ENCODE data around the gene MED12L. TPM values are rescaled to one million over a fixed set of nuclear protein-coding genes. Genes with fewer than 3 reads are reported as not detected.

Gene MED12L
- total RNA-seq, 8 experiments from 2014 or later = 5.9 to 15.7 (median 10.0) TPM

DNA sequence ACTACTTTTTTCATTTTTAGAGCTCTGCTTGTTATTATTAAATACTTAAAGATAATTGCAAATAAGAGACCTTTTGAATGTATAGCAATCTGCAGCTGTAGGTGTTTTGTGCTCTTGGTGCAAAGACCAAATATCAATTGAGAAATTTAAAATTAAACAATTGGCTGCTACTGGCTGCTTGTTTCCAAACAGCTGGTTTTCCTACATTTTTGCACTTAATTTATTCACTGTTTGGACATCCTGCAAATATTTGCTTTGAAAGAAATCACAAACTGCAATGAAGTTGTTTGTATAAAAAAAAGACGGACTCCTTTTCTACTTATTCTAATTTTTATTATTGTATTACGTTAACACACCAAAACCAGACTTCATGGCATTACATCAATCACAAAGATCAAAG, 35.6 kb downstream of the MED12L start:
- Histone ChIP-seq H3K27ac (no peak overlapping the region), H3K4me3 (no peak overlapping the region), H3K4me1 (replicated peaks in 1 of 2) (no peaks in the 10 kb centered on the region)
- 45 to 100% (median 84%) methylated on average over 1 to 2 of the region's 2 CpGs; no CpG with 5 or more reads in 1 of the 10 experiments for WGBS, 10 experiments
- ATAC-seq (replicated peaks in 6 of 8) = no peak
- in situ Hi-C loops (cut with MboI; ENCODE audit: low pct_unique_long_range_greater_than_20kb in 2 of 9, low sequenced_read_pairs in 9 of 9, unreplicated experiment in 9 of 9) = loop anchor here in 1 of 9 experiments (25.0 kb wide), 1 partner anchor 209 kb away; the partner anchor contains the start of gene MINDY4B

DNA sequence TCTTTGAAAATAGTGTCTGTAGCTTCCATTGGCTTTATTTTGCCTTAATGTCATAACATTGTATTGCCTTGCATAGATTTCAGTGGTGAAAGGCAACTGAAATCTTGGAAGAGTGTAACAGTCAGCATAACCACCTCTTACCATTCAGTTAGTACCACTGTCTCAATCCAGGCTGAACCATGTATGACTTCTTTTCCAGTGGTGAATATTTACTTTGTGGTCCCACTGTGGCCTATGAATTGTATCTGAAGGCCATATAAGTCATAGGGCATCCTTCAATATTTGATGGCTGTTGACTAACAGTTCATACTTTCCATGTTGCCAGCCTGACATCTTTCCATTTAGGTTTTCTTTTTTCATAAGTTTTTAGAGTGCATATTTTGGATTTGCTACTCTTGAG, 38.4 kb downstream of the MED12L start:
- H3K4me1 ChIP-seq (replicated peaks in 1 of 2) = no peaks in the 10 kb centered on the region
- no peak for ATAC-seq (replicated peaks in 6 of 8)

DNA sequence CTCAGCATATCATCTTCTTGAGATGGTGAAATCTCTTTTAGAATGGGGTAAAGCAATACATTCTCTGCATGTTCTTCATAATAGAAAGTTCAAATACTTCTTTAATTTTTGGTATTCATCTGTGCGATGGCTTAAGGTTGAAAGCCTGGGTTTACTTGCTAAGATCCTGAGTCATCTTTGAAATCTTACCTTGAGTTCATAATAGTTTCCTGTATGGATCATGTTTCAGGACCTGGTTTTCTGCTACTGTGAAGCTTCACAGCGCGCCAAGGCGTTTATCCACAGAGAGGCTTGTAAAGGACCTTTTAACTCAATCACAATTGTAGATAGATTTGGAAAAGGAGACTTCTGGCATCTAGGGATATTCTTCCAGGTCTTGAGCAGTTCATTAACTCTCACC, 39.0 kb downstream of the MED12L start:
- H3K4me1 ChIP-seq (replicated peaks in 1 of 2) = no peaks in the 10 kb centered on the region
- 49 to 100% (median 94%) methylated on average over 3 to 4 of the region's 4 CpGs; no CpG with 5 or more reads in 1 of the 10 experiments for WGBS, 10 experiments
- H3K4me3 ChIP-seq = no peak overlapping the region
- in situ Hi-C loops (cut with MboI; ENCODE audit: low pct_unique_long_range_greater_than_20kb in 2 of 9, low sequenced_read_pairs in 9 of 9, unreplicated experiment in 9 of 9) = loop anchor here in 1 of 9 experiments (25.0 kb wide), 1 partner anchor 212 kb away; the partner anchor contains the start of gene MINDY4B
- H3K27ac ChIP-seq = no peak overlapping the region
- ATAC-seq (replicated peaks in 6 of 8) = no peak

More for the DNA sequence above, 38.4 kb downstream of the MED12L start:
- Histone ChIP-seq H3K4me3 (no peak overlapping the region), H3K27ac (no peak overlapping the region)
- in situ Hi-C loops (cut with MboI; ENCODE audit: low pct_unique_long_range_greater_than_20kb in 2 of 9, low sequenced_read_pairs in 9 of 9, unreplicated experiment in 9 of 9) = loop anchor here in 1 of 9 experiments (25.0 kb wide), 1 partner anchor 212 kb away; the partner anchor contains the start of gene MINDY4B

DNA sequence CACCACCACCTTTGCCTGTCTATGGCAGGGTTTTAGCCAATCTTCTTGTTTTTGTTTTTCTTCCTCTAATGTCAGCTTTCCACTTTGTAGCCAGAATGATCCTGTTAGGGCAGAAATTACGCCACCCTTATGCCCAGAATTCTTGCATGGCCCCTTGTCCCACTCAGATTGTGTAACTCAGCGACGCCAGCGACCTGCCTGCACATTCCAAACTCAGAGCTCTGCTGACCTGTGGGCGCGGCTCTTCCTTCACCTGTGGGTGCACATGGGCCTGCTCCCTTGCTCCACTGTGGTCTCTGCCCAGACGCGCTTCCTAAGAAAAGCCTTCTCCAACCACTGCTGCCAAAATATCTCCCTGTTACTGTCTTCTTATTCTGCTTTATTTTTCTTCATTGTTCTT, 45.0 kb downstream of the MED12L start:
- Histone ChIP-seq H3K27ac (no peak overlapping the region), H3K4me1 (replicated peaks in 1 of 2) (no peaks in the 10 kb centered on the region), H3K4me3 (no peak overlapping the region)
- ATAC-seq (replicated peaks in 6 of 8) = no peak
- 80 to 100% (median 93%) methylated on average over 1 to 8 of the region's 8 CpGs; no CpG with 5 or more reads in 2 of the 10 experiments for WGBS, 10 experiments
- in situ Hi-C loops (cut with MboI; ENCODE audit: low pct_unique_long_range_greater_than_20kb in 2 of 9, low sequenced_read_pairs in 9 of 9, unreplicated experiment in 9 of 9) = loop anchor here in 3 of 9 experiments (25.0 kb wide), 2 partner anchors 218 to 343 kb away; partner anchors contain the start of gene MINDY4B (in 1 of the 3)

DNA sequence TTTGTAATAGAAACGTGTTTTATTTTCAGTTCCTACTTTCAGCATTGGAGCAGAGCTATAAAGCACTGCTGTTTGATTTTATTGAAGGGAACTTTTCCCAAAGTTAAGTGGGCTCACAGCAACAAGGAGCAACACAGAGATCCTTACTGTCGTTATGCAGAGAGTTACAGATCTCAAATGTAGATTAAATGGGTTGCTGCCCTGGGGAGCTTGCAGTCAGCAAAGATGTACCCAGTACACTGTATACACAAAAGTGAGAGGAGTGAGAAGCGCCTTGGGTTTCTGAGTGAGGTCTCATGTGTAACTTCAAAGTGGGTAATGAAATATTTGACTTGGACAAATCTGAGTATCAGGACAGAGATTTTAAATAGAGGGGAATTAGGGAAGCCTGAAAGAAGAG, 47.7 kb downstream of the MED12L start:
- Histone ChIP-seq H3K4me1 (replicated peaks in 1 of 2) (no peaks in the 10 kb centered on the region), H3K27ac (no peak overlapping the region), H3K4me3 (no peak overlapping the region)
- peak in 2 of 8 experiments; percentile 38 to 70 for ATAC-seq (replicated peaks in 6 of 8)
- in situ Hi-C loops (cut with MboI; ENCODE audit: low pct_unique_long_range_greater_than_20kb in 2 of 9, low sequenced_read_pairs in 9 of 9, unreplicated experiment in 9 of 9) = loop anchor here in 3 of 9 experiments (25.0 kb wide), 2 partner anchors 221 to 346 kb away; partner anchors contain the start of gene MINDY4B (in 1 of the 3)
- WGBS, 10 experiments = 11 to 83% (median 45%) methylated on average over 1 to 3 of the region's 3 CpGs; no CpG with 5 or more reads in 2 of the 10 experiments

DNA sequence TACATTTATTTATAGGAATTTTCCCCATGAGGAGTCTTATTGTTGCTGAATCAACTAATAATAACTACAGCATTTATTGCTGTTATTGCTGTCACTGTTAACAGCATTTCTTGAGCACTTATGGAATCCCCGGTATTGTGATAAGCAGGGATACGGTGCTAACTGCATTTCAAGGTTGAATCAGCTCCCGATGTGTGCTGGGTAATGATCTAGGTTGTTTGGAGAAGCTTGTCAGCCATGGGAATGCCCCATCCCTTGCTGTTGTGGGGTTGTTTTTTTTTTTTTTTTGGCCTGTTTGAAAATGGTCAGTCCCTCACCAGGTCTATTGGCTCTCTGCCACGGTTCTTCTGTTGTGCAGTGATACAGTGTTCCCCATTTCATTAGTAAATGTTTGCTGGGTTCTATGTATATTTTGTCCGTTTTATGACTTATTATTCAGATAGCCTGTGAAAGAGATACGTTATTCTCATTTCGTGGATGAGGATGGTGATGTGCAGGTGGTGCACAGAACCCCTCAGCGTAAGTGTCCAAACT, 48.5 kb downstream of the MED12L start:
- in situ Hi-C loops (cut with MboI; ENCODE audit: low pct_unique_long_range_greater_than_20kb in 2 of 9, low sequenced_read_pairs in 9 of 9, unreplicated experiment in 9 of 9) = loop anchor here in 3 of 9 experiments (25.0 kb wide), 2 partner anchors 222 to 347 kb away; partner anchors contain the start of gene MINDY4B (in 1 of the 3)
- Histone ChIP-seq H3K4me3 (no peak overlapping the region), H3K27ac (no peak overlapping the region), H3K4me1 (replicated peaks in 1 of 2) (no peaks in the 10 kb centered on the region)
- no peak for ATAC-seq (replicated peaks in 6 of 8)
- WGBS, 10 experiments = 15 to 100% (median 93%) methylated on average over 1 to 8 of the region's 8 CpGs

DNA sequence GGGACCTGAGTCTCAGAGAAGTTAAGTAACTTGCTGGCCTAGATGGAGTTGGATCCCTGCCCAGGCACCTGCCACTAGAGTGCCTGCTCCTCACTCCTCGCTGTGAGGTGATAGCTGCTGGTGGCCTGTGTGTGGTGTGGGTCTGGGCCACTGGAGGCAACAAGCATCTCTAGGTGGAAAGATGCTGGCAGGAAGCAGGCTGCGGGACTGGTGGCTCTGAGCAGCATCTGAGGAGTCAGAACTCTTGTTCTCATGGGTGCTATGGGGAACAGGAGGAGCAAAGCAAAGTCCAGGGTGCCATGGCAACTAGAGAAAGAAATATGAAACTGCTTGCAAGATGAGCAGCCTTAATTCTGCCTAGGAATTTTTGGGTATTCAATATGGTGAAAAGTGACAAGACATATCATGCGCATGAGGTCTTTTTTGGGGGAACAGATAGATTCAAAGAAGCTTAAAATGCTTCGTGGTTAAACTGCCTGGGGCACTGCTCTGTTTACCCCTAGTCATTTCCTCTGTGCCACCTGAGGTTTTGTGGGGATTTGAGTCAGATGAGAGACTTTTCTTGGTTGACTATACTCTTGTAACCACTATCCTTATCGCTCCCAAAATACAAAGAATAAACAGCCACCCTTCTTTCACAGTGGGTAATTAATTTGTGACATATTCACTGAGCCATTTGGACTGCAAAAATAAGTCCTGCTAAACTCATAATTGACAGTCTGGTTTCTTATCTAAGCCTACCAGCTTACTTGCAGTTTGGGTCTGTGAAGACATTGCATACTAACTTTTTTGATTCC, 50.3 kb downstream of the MED12L start:
- ATAC-seq (replicated peaks in 6 of 8) = peak in 2 of 8 experiments; percentile 62 to 81
- Histone ChIP-seq H3K27ac (no peak overlapping the region), H3K4me1 (replicated peaks in 1 of 2) (no peaks in the 10 kb centered on the region), H3K4me3 (no peak overlapping the region)
- in situ Hi-C loops (cut with MboI; ENCODE audit: low pct_unique_long_range_greater_than_20kb in 2 of 9, low sequenced_read_pairs in 9 of 9, unreplicated experiment in 9 of 9) = loop anchor here in 3 of 9 experiments (25.0 kb wide), 2 partner anchors 223 to 348 kb away; partner anchors contain the start of gene MINDY4B (in 1 of the 3)
- 10 to 100% (median 88%) methylated on average over 1 to 5 of the region's 5 CpGs; no CpG with 5 or more reads in 1 of the 10 experiments for WGBS, 10 experiments

DNA sequence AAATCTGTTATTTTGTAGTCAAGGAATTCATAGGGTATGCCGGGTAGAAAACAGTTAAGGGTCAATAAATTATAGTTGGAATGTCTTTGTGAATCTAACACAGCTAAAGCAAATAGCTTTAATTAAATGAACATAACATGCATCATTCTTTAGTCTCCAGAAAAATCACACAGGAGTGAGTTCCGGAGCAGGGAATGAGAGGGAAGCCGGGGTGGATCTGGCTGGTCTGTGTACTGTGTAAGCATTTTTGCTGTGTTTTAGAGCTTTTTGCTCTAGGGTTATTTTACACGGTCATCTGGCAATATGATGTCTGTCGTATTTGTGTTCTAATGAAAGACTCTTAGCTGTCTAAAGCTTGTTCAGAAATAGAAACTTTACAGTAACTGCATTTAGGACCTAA, 57.5 kb downstream of the MED12L start:
- WGBS, 10 experiments = 0 to 93% (median 58%) methylated on average over 2 to 5 of the region's 5 CpGs
- Histone ChIP-seq H3K4me3 (no peak overlapping the region), H3K4me1 (replicated peaks in 1 of 2) (peaks cover 8 to 19% of the 10 kb centered on the region in 2 donors), H3K27ac (no peak overlapping the region)
- ATAC-seq (replicated peaks in 6 of 8) = peak in 6 of 8 experiments; percentile 19 to 81 (median 42)
- in situ Hi-C loops (cut with MboI; ENCODE audit: low pct_unique_long_range_greater_than_20kb in 2 of 9, low sequenced_read_pairs in 9 of 9, unreplicated experiment in 9 of 9) = loop anchor here in 4 of 9 experiments (10.0 to 25.0 kb wide), 3 partner anchors 231 to 358 kb away; partner anchors contain the start of gene MINDY4B (in 1 of the 4)

DNA sequence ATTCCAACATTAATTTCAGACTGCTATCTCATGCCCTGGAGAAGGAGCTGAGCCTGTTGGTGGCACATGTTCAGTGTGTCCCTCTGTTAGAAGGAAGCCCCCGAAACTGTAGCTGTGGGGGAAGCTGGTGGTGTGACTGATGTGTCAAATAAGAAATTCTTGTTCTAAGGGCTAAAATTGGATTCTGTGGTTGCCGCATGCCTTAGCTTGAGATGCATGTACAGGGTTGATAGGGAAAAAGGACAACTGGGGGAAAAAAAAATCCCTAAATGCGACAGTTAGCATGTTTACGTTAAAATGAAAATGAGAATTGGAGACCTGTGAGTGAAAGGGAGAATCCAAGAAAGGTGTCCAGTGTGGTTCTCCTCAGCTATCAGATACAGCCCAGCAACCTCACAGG, 58.6 kb downstream of the MED12L start:
- in situ Hi-C loops (cut with MboI; ENCODE audit: low pct_unique_long_range_greater_than_20kb in 2 of 9, low sequenced_read_pairs in 9 of 9, unreplicated experiment in 9 of 9) = loop anchor here in 4 of 9 experiments (10.0 to 25.0 kb wide), 3 partner anchors 232 to 359 kb away; partner anchors contain the start of gene MINDY4B (in 1 of the 4)
- ATAC-seq (replicated peaks in 6 of 8) = no peak
- 56 to 100% (median 89%) methylated on average over 2 to 4 of the region's 4 CpGs; no CpG with 5 or more reads in 3 of the 10 experiments for WGBS, 10 experiments
- Histone ChIP-seq H3K4me1 (replicated peaks in 1 of 2) (peaks cover 8 to 19% of the 10 kb centered on the region in 2 donors), H3K27ac (no peak overlapping the region), H3K4me3 (no peak overlapping the region)

DNA sequence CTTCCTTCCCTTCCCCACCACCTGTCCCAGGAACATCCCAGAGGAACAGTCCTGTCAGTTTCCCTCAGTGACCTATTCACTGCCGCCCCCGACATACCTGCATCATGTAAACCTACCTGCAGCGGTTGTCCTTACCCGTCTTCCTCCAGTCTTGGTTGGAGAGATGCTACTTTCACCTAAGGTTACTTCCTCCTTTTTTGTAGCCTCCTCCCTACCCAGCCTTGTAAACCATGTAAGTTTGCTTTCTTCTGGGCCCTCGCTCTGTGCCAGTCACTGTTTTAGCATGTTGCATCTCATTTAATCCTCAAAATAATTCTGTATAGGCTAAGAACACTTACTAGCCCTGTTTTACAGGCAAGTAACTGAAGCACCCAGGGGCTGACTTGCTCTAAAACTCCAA, 59.3 kb downstream of the MED12L start:
- H3K4me1 ChIP-seq (replicated peaks in 1 of 2) = peaks cover 8 to 19% of the 10 kb centered on the region in 2 donors
- no peak overlapping the region for H3K4me3 ChIP-seq
- ATAC-seq (replicated peaks in 6 of 8) = no peak
- WGBS, 10 experiments = 29 to 100% (median 83%) methylated on average over 1 to 4 of the region's 5 CpGs; no CpG with 5 or more reads in 4 of the 10 experiments
- in situ Hi-C loops (cut with MboI; ENCODE audit: low pct_unique_long_range_greater_than_20kb in 2 of 9, low sequenced_read_pairs in 9 of 9, unreplicated experiment in 9 of 9) = loop anchor here in 4 of 9 experiments (10.0 to 25.0 kb wide), 3 partner anchors 232 to 360 kb away; partner anchors contain the start of gene MINDY4B (in 1 of the 4)
- H3K27ac ChIP-seq = no peak overlapping the region

DNA sequence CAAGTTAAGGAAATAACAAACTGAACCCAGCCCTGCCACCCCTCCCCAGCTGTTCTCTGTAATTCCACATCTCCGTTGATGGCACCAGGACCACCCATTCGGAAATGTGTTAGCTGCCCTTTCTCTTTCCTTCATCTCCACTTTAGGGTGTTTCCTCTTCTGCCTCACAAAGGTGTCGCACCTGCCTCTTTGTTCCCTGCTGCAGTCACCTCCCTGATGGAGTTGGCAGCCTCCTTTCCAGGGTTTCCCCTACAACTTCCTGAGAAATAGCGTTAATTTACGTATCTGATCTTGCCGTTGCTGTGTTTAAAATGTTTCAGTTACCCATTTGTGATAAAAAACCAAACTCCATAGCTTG, 60.2 kb downstream of the MED12L start:
- 0 to 79% (median 40%) methylated on average over 1 to 6 of the region's 6 CpGs; no CpG with 5 or more reads in 1 of the 10 experiments for WGBS, 10 experiments
- peak in 3 of 8 experiments; percentile 6 to 16 (median 11) for ATAC-seq (replicated peaks in 6 of 8)
- Histone ChIP-seq H3K4me1 (replicated peaks in 1 of 2) (peaks cover 8 to 19% of the 10 kb centered on the region in 2 donors), H3K27ac (no peak overlapping the region), H3K4me3 (no peak overlapping the region)
- in situ Hi-C loops (cut with MboI; ENCODE audit: low pct_unique_long_range_greater_than_20kb in 2 of 9, low sequenced_read_pairs in 9 of 9, unreplicated experiment in 9 of 9) = loop anchor here in 4 of 9 experiments (10.0 to 25.0 kb wide), 3 partner anchors 233 to 361 kb away; partner anchors contain the start of gene MINDY4B (in 1 of the 4)

DNA sequence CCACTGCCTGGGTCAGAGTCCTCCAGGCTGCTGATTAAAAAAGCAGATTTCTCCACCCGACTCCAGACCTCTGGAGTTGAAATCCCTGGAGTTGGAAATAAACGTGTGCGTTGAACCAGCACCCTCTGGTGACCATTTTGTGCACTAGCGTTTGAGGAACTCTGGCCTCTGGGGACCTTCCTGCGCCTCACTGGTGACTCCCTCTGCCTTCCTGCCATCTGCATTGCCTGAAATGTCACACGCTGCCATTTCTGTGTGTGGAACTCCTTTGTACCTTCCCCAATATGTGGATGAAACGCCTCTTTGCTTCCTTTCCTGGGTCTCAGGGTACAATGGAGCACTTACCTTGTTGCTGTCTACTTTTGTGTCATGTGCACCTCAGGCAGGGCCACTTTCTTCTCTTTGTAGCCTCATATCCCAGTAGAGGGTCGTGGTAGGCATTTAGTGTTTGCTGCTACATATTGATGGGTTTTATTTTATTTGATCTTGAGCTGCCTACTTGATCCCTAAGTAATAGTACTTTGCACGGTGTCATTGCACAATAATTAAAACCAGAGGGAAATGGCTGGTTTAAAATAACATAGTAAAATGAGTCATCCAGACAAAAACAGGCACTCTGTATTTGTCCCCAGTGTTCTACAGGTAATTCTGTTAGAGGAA, 60.7 kb downstream of the MED12L start:
- no peak overlapping the region for H3K27ac ChIP-seq
- peak; percentile 78 to 99 (median 96) for ATAC-seq (replicated peaks in 6 of 8)
- 0 to 48% (median 15%) methylated on average over 1 to 8 of the region's 9 CpGs; no CpG with 5 or more reads in 2 of the 10 experiments for WGBS, 10 experiments

More for the DNA sequence above, 60.7 kb downstream of the MED12L start:
- Histone ChIP-seq H3K4me3 (no peak overlapping the region), H3K4me1 (replicated peaks in 1 of 2) (peaks cover 8 to 19% of the 10 kb centered on the region in 2 donors)
- in situ Hi-C loops (cut with MboI; ENCODE audit: low pct_unique_long_range_greater_than_20kb in 2 of 9, low sequenced_read_pairs in 9 of 9, unreplicated experiment in 9 of 9) = loop anchor here in 4 of 9 experiments (10.0 to 25.0 kb wide), 3 partner anchors 234 to 361 kb away; partner anchors contain the start of gene MINDY4B (in 1 of the 4)

Measured in motor neuron (in vitro differentiated cells).